SU-DHL-6 (cell line): Measurements from ENCODE around the gene MFN2.

Experiments
- H2AFZ ChIP-seq: fragments of 200-600 bp; sonication (generic); 2 replicates; pipeline ENCODE4 v1.6.1; 2014; ENCODE audit warnings: low read depth, mild to moderate bottlenecking, moderate library complexity, mixed read lengths, antibody characterized with exemption, low read length; ENCODE audit not compliant: severe bottlenecking
- H3F3A ChIP-seq: fragments of 200-600 bp; shearing (Covaris generic); 2 replicates; pipeline ENCODE4 v1.6.0; 2016; ENCODE audit warnings: antibody characterized with exemption, mild to moderate bottlenecking; ENCODE audit not compliant: insufficient read depth
- H3K27ac ChIP-seq: fragments of 200-600 bp; sonication (generic); 2 replicates; pipeline ENCODE4 v1.5.1; 2016; ENCODE audit warnings: low read depth, mild to moderate bottlenecking, low read length, moderate library complexity, mixed read lengths
- H3K27me3 ChIP-seq: fragments of 200-600 bp; sonication (generic), shearing (Covaris generic); 2 replicates; pipeline ENCODE4 v1.6.0; 2014; ENCODE audit warnings: mild to moderate bottlenecking, low read length
- H3K36me3 ChIP-seq: fragments of 200-600 bp; sonication (generic); 2 replicates; pipeline ENCODE4 v1.6.1; 2014; ENCODE audit warnings: mild to moderate bottlenecking, low read length, mixed read lengths
- H3K4me2 ChIP-seq: fragments of 300-600, 200-600 bp; shearing (Covaris generic), sonication (generic); 2 replicates; pipeline ENCODE4 v1.6.0; 2014; ENCODE audit warnings: low read length, low read depth, mild to moderate bottlenecking; ENCODE audit not compliant: poor library complexity, severe bottlenecking
- H3K4me3 ChIP-seq: fragments of 200-600 bp; sonication (generic); 2 replicates; pipeline ENCODE4 v1.5.1; 2014; ENCODE audit warnings: antibody characterized with exemption, low read length, mild to moderate bottlenecking, mixed read lengths; ENCODE audit not compliant: insufficient read depth, poor library complexity, severe bottlenecking
- H3K79me2 ChIP-seq: fragments of 200-600 bp; sonication (generic); 2 replicates; pipeline ENCODE4 v1.6.1; 2014; ENCODE audit warnings: mild to moderate bottlenecking, low read length, moderate library complexity; ENCODE audit not compliant: insufficient read depth
- H3K9ac ChIP-seq: fragments of 200-600 bp; sonication (generic); 2 replicates; pipeline ENCODE4 v1.7.0; 2014; ENCODE audit warnings: mild to moderate bottlenecking, low read length
- H3K9me2 ChIP-seq: fragments of 200-600 bp; sonication (generic); replicated peaks from 2 replicates; pipeline ENCODE4 v1.6.1; 2014; ENCODE audit warnings: low read length; ENCODE audit not compliant: insufficient read depth
- H3K9me3 ChIP-seq: fragments of 200-600 bp; sonication (generic); 2 replicates; pipeline ENCODE4 v1.6.1; 2014; ENCODE audit warnings: low read length, mixed read lengths; ENCODE audit not compliant: insufficient read depth
- H4K20me1 ChIP-seq: fragments of 200-600 bp; sonication (generic); 2 replicates; pipeline ENCODE4 v1.6.1; 2014; ENCODE audit warnings: low read depth, mild to moderate bottlenecking, antibody characterized with exemption, low read length, moderate library complexity, mixed read lengths
- EZH2phosphoT487 ChIP-seq: fragments of 200-600 bp; sonication (generic), shearing (Covaris generic); conservative IDR thresholded peaks from 2 replicates; pipeline ENCODE4 v1.6.1; 2018; ENCODE audit warnings: mild to moderate bottlenecking, antibody characterized with exemption, low read length, moderate library complexity, mixed read lengths
- TF ChIP-seq, protein P1 (sequence below): fragments of 200-600 bp; sonication (generic); IDR thresholded peaks from one replicate; pipeline ENCODE4 v1.5.1; 2017; ENCODE audit warnings: antibody characterized with exemption, mild to moderate bottlenecking, low read length, moderate library complexity; ENCODE audit not compliant: insufficient read depth, poor library complexity, severe bottlenecking

MFN2 gene

DNA sequence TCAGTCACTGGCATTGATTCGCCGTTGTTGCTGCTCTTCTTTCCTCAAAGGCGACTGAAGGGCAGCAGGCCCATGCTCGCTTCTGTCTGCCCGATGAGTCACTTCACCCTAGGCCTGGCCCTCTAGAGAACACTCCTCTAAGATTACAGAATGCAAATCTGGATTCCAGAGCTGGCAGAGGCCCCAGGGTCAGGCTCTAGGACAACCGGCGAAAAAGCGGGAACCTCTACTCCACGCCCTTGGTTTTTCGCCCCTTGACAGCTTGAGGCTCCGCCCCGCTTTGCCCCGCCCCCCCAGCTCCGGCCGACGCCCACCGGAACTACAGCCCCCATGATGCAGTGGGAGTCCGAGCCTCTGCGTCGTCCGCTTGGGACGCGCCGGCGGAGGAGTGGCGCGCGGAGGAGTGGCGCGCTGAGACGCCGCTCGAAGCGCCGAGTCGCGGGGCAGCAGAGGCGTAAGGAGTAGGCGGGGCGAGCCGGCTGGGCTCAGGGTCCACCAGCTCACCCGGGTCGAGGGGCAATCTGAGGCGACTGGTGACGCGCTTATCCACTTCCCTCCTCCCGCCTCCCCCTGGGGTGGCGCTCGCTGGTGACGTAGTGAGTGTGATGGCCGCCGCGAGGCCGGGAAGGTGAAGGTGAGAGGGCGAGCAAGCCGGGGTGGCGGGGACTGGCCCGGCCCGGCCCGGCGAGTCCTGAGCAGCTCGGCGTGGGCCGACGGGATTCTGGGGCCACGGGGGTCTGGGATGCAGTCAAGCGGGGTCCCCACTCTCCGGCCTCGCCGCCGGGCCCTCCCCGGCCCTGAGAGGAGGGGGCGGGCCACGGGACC is at the start of gene MFN2:
Gene MFN2, plus strand, starts transcription at position 594 of the 825 bp plus-strand sequence. CDS start 8,725 bp downstream, outside the sequence.
- Histone ChIP-seq H3K4me2 (peak within 1 kb of the TSS; percentile 78), H3K4me3 (peak within 1 kb of the TSS; percentile 95), H3F3A (no peaks in the 10 kb centered on the region), H3K79me2 (peaks cover 38% of the 10 kb centered on the region), H3K27ac (peak within 1 kb of the TSS; percentile 35), H3K27me3 (no peaks in the 10 kb centered on the region), H3K9me3 (no peaks in the 10 kb centered on the region), H3K9me2 (no peaks in the 10 kb centered on the region), H3K36me3 (no peaks in the 10 kb centered on the region), H4K20me1 (no peaks in the 10 kb centered on the region), H3K9ac (peak within 1 kb of the TSS; percentile 88), H2AFZ (peak within 1 kb of the TSS; percentile 50)
- TF ChIP-seq, protein P1, sequence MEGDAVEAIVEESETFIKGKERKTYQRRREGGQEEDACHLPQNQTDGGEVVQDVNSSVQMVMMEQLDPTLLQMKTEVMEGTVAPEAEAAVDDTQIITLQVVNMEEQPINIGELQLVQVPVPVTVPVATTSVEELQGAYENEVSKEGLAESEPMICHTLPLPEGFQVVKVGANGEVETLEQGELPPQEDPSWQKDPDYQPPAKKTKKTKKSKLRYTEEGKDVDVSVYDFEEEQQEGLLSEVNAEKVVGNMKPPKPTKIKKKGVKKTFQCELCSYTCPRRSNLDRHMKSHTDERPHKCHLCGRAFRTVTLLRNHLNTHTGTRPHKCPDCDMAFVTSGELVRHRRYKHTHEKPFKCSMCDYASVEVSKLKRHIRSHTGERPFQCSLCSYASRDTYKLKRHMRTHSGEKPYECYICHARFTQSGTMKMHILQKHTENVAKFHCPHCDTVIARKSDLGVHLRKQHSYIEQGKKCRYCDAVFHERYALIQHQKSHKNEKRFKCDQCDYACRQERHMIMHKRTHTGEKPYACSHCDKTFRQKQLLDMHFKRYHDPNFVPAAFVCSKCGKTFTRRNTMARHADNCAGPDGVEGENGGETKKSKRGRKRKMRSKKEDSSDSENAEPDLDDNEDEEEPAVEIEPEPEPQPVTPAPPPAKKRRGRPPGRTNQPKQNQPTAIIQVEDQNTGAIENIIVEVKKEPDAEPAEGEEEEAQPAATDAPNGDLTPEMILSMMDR, result no peak
- no peak for TF ChIP-seq EZH2phosphoT487

DNA sequence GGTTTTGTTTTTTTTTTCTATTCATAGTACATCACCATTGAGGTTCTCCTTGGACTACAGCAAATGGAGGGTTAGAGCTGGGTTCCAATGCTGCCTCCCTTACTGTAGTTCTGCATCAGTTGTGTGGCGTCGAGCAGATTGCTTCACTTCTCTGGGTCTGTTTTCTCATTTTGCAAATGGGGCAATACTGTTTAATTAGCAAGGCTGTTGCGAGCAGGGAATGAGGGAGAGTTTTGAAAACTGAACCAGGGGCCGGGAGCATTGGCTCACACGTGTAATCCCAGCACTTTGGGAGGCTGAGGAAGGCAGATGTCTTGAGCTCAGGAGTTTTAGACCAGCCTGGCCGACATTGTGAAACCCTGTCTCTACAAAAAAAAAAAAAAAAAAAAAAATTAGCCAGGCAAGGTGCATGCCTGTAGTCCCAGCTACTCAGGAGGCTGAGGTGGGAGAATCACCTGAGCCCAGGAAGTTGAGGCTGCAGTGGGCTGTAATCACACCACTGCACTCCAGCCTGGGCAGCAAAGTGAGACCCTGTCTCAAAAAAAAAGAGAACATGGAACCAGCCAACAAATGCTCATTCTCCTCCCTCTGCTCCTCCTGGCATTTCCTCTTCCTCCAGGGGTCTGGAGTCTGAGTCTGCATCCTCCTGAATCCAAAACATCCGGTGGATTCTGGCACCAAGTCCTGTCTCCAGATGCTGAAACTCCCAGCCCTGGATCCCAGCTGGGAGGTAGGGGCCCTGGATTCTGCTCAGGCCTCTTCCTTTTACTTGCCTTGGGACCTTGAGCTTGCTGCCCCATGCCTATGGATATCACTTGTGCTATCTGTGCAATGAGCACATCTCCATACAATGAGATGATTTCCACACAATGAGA is 49.4 kb upstream of the MFN2 start:
- TF ChIP-seq, protein P1, result no peak
- TF ChIP-seq EZH2phosphoT487, result no peak
- H4K20me1 ChIP-seq, result no peaks in the 10 kb centered on the region
- no peak overlapping the region for H2AFZ ChIP-seq
- H3F3A ChIP-seq, result peaks cover 4% of the 10 kb centered on the region
- no peak overlapping the region for H3K9ac ChIP-seq
- no peaks in the 10 kb centered on the region for H3K27me3 ChIP-seq
- H3K9me2 ChIP-seq, result no peaks in the 10 kb centered on the region
- H3K79me2 ChIP-seq, result peaks cover 6% of the 10 kb centered on the region; the same call in 1 of the 2 replicates
- H3K4me2 ChIP-seq, result no peak overlapping the region
- H3K9me3 ChIP-seq, result no peaks in the 10 kb centered on the region
- H3K36me3 ChIP-seq, result no peaks in the 10 kb centered on the region
- H3K27ac ChIP-seq, result no peak overlapping the region
- no peak overlapping the region for H3K4me3 ChIP-seq

DNA sequence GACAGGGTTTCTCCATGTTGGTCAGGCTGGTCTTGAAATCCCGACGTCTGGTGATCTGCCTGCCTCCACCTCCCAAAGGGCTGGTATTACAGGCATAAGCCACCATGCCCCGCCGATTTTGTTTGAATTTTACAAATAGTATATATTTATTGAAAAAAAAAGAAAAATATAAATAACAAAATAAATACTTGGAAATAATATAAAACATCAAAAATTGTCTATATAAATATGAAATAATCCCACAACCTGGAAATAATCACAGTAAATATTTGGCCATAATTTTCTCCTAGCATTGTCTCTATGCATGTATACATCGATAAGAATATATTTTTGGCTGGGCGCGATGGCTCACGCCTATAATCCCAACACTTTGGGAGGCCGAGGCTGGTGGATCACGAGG is 48.4 kb upstream of the MFN2 start:
- Histone ChIP-seq H2AFZ (no peak overlapping the region), H3K4me3 (no peak overlapping the region), H3K9me3 (no peaks in the 10 kb centered on the region), H3K4me2 (no peak overlapping the region), H3K36me3 (no peaks in the 10 kb centered on the region), H3F3A (peaks cover 4% of the 10 kb centered on the region), H4K20me1 (no peaks in the 10 kb centered on the region), H3K79me2 (peaks cover 6% of the 10 kb centered on the region; the same call in 1 of the 2 replicates), H3K27me3 (no peaks in the 10 kb centered on the region), H3K27ac (no peak overlapping the region), H3K9me2 (no peaks in the 10 kb centered on the region), H3K9ac (no peak overlapping the region)
- TF ChIP-seq, protein P1, result no peak
- no peak for TF ChIP-seq EZH2phosphoT487
